Prostate gland (tissue), 2 donors: ENCODE measurements around the gene FAF1. TPM values are rescaled to one million over a fixed set of nuclear protein-coding genes. Genes with fewer than 3 reads are reported as not detected.

ENCODE experiments used
- DNase-seq: peaks from one replicate; pipeline ENCODE4 v3.0.0-alpha.2; 2019; ENCODE audit warnings: low spot score
- H3K27ac ChIP-seq, 2 donors: fragments of 200-600 bp; sonication (generic); 2 replicates each; pipeline ENCODE4 v1.5.1; 2017 to 2019
- H3K27me3 ChIP-seq: fragments of 200-600 bp; sonication (generic); replicated peaks from 2 replicates; pipeline ENCODE4 v1.5.1; 2019; ENCODE audit not compliant: insufficient read depth
- H3K36me3 ChIP-seq, 2 donors: fragments of 200-600 bp; sonication (generic); 1 replicate in 1 of 2; 2 replicates in 1 of 2; pipeline versions ENCODE4 v1.5.1 to v1.8.1; 2017 to 2019
- H3K4me1 ChIP-seq: fragments of 200-600 bp; sonication (generic); replicated peaks from 2 replicates; pipeline ENCODE4 v1.5.1; 2019
- H3K4me3 ChIP-seq, 2 donors: fragments of 200-600 bp; sonication (generic); 2 replicates each; pipeline ENCODE4 v1.5.1; 2017 to 2019
- H3K9me3 ChIP-seq: fragments of 200-600 bp; sonication (generic); 2 replicates; pipeline ENCODE4 v1.5.1; 2017
- POLR2A ChIP-seq: fragments of 450-650 bp; IDR thresholded peaks from one replicate; pipeline ENCODE4 v1.6.1; 2016; ENCODE audit warnings: antibody characterized with exemption, mild to moderate bottlenecking
- POLR2AphosphoS5 ChIP-seq: sonication (generic); formaldehyde crosslinking; IDR thresholded peaks from one replicate; pipeline ENCODE4 v1.6.1; 2017; ENCODE audit warnings: antibody characterized with exemption
- WGBS: methylation state at CpG from one replicate; pipeline ENCODE4 v1.1.5; 2018; 5-methylcytosine and 5-hydroxymethylcytosine counted together
- intact Hi-C: fragments of 100-400 bp; cut with DNase I; formaldehyde crosslinking; loops from one replicate; pipeline ENCODE4 v1.14.2; 2022
- total RNA-seq, 2 donors: library from RNA; depleted of rRNA; stranded (reverse); fragments of >200 nt; gene quantifications; one replicate each; pipeline ENCODE4 v1.1.0, GENCODE V29; 2016
- TF ChIP-seq, protein P1 (sequence below), 4 experiments: fragments of 200-600 bp in 2 of 4; fragments of 450-650 bp in 2 of 4; sonication (generic) in 2 of 4; IDR thresholded peaks; 1 replicate in 3 of 4; 2 replicates in 1 of 4; pipeline ENCODE4 v1.5.1; 2016 to 2019; ENCODE audit warnings: antibody characterized with exemption in 4 of 4, mild to moderate bottlenecking in 2 of 4, moderate library complexity in 2 of 4

Gene FAF1
- total RNA-seq, 2 donors from 2014 or later, result 40.4 to 41.5 TPM

DNA sequence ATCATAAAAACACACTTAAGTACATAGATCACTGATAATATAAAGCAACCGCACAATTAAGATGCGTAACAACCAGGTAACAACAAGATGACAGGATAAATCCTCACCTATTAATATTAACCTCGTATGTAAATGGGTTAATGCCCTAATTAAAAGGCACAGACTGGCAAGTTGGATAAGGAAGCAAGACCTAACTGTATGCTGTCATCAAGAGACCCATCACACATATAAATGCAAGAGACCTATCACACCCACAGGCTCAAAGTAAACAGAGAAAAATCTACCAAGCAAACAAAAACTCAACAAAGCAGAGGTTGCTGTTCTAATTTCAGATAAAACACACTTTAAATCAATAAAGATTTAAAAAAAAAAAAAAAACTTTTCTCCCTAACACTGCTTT is 151.8 kb downstream of the FAF1 start:
- H3K27me3 ChIP-seq, result no peaks in the 10 kb centered on the region
- TF ChIP-seq POLR2AphosphoS5 (no peak), POLR2A (no peak)
- TF ChIP-seq, protein P1, sequence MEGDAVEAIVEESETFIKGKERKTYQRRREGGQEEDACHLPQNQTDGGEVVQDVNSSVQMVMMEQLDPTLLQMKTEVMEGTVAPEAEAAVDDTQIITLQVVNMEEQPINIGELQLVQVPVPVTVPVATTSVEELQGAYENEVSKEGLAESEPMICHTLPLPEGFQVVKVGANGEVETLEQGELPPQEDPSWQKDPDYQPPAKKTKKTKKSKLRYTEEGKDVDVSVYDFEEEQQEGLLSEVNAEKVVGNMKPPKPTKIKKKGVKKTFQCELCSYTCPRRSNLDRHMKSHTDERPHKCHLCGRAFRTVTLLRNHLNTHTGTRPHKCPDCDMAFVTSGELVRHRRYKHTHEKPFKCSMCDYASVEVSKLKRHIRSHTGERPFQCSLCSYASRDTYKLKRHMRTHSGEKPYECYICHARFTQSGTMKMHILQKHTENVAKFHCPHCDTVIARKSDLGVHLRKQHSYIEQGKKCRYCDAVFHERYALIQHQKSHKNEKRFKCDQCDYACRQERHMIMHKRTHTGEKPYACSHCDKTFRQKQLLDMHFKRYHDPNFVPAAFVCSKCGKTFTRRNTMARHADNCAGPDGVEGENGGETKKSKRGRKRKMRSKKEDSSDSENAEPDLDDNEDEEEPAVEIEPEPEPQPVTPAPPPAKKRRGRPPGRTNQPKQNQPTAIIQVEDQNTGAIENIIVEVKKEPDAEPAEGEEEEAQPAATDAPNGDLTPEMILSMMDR (IDR thresholded peaks at IDR 0.05), result no peak

DNA sequence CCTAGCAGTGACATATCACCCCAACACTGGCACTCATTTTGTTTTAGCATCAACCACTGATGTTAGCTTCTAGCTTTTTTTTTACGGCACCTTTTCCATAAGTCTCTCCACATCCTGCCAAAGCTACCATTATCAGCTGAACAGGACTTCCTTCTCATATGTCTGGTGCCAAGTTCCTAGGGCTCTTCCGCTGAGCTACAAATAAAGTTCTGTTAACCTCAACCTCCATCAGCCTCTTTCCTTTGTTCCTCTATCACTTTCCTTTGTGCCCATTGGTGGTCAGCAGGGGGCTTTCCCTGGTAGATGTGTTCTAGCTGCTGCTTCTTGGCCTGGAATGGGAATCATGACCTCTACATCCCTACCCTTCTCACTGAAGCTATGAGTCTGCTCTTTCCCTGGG is 163.8 kb downstream of the FAF1 start:
- Histone ChIP-seq H3K36me3 (no peaks in the 10 kb centered on the region), H3K4me3 (no peak overlapping the region), H3K27ac (no peak overlapping the region), H3K9me3 (no peaks in the 10 kb centered on the region), H3K27me3 (no peaks in the 10 kb centered on the region), H3K4me1 (no peaks in the 10 kb centered on the region)
- TF ChIP-seq, protein P1 (IDR thresholded peaks at IDR 0.05), result no peak
- TF ChIP-seq POLR2AphosphoS5 (no peak), POLR2A (no peak)
- intact Hi-C loops, result no loop called here
- DNase-seq, result no peak
- WGBS, result 94% methylated on average over 2 of the region's 2 CpGs

More for the DNA sequence above, 151.8 kb downstream of the FAF1 start:
- no peak for DNase-seq
- WGBS, result 97% methylated on average over 3 of the region's 3 CpGs
- Histone ChIP-seq H3K36me3 (no peaks in the 10 kb centered on the region), H3K9me3 (no peaks in the 10 kb centered on the region), H3K4me1 (no peaks in the 10 kb centered on the region), H3K4me3 (no peak overlapping the region), H3K27ac (no peak overlapping the region)
- intact Hi-C loops, result no loop called here

DNA sequence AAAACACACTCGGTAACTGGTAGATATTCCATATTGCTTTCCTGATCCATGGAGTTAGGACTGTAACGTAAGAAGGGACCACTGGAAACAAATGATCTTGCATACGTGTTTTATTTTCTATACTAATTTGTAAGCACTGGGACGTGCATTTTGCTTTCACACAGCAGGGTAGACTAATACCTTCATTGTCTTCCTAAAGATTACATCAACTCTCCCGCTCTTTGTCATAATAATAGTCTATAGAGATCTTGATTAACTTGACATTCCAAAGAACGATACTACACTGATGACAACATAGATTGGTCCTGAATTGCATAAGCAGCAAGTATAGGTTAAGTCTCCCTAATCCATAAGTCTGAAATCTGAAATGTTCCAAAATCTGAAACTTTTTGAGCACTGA is 166.5 kb downstream of the FAF1 start:
- no peaks in the 10 kb centered on the region for H3K27me3 ChIP-seq
- DNase-seq, result no peak
- TF ChIP-seq, protein P1 (IDR thresholded peaks at IDR 0.05), result no peak
- TF ChIP-seq POLR2AphosphoS5 (no peak), POLR2A (no peak)
- no peaks in the 10 kb centered on the region for H3K9me3 ChIP-seq
- H3K4me3 ChIP-seq, result no peak overlapping the region
- H3K27ac ChIP-seq, result no peak overlapping the region
- H3K4me1 ChIP-seq, result no peaks in the 10 kb centered on the region
- intact Hi-C loops, result no loop called here
- H3K36me3 ChIP-seq, result no peaks in the 10 kb centered on the region
- 85% methylated on average over 6 of the region's 6 CpGs for WGBS

DNA sequence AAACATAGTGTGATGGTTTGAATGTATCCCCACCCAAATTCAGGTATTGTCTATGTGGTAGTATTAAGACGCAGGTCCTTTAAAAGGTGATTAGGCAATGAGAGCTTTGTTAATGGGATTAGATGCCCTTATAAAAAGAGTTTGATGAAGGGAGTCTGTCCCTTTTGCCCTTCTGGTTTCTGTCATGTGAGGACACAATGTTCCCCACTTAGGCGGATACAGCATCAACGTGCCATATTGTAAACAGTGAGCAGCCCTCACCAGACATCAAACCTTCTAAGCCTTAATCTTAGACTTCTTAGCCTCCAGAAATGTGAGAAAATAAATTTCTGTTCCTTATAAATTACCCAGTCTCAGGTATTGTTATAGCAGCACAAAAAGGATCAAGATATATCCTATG is 172.8 kb downstream of the FAF1 start:
- H3K36me3 ChIP-seq, result no peaks in the 10 kb centered on the region
- H3K9me3 ChIP-seq, result no peaks in the 10 kb centered on the region
- no peak overlapping the region for H3K4me3 ChIP-seq
- WGBS, result 81% methylated on average over 3 of the region's 3 CpGs
- intact Hi-C loops, result no loop called here
- H3K27me3 ChIP-seq, result no peaks in the 10 kb centered on the region
- DNase-seq, result no peak
- no peak overlapping the region for H3K27ac ChIP-seq
- no peaks in the 10 kb centered on the region for H3K4me1 ChIP-seq
- TF ChIP-seq, protein P1 (IDR thresholded peaks at IDR 0.05), result no peak
- no peak for TF ChIP-seq POLR2AphosphoS5
- no peak for TF ChIP-seq POLR2A

DNA sequence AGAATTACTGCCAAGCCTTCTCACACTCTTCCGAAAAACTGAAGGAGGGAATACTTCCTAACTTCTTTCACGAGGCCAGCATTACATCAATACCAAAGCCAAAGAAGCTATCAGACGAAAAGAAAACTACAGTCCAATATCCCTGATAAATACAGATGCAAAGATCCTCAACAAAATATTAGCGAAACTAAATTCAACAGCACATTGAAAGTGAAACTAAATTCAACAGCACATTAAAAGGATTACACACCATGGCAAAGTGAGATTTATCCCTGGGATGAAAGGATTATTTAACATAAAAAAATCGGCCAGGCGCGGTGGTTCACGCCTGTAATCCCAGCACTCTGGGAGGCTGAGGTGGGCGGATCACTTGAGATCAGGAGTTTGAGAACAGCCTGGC is 176.8 kb downstream of the FAF1 start:
- TF ChIP-seq POLR2A, result no peak
- TF ChIP-seq, protein P1 (IDR thresholded peaks at IDR 0.05), result no peak
- TF ChIP-seq POLR2AphosphoS5, result no peak
- no peak overlapping the region for H3K27ac ChIP-seq
- H3K36me3 ChIP-seq, result no peaks in the 10 kb centered on the region
- H3K9me3 ChIP-seq, result no peaks in the 10 kb centered on the region
- no peak overlapping the region for H3K4me3 ChIP-seq
- H3K4me1 ChIP-seq, result no peaks in the 10 kb centered on the region
- H3K27me3 ChIP-seq, result no peaks in the 10 kb centered on the region
- intact Hi-C loops, result no loop called here
- 93% methylated on average over 9 of the region's 9 CpGs for WGBS
- no peak for DNase-seq
